Stimulated activated CD8-positive, alpha-beta memory T cell treated with anti-CD3 and anti-CD28 coated beads, Interleukin-4, amount 100 ng/mL, for 4 hours (primary cell): ENCODE results near the gene ENPP5.

Source experiments
- DNase-seq, 2 donors: peaks; one replicate each; pipeline ENCODE4 v3.0.0-alpha.2; 2020; ENCODE audit warnings: low read depth in 2 of 2, low spot score in 1 of 2

The ENPP5 gene

DNA sequence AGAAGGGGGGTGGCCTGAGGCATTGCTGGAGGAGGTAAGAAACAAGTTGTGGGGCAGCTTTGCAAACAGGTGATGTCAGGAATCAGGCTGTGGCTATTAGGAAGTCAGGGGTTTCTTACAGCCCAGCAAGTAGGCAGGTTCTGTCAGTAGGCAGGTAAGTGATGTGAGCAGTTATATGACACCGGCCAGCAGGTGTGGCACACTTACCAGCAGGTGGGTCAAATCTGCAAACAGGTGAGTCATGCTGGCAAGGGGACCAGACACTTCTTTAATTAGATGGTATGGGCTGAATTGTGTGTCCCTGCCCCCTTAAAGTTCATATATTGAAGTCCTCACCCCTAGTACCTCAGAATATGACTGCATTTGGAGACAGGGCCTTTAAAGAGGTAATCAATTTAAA lies 57.4 kb downstream of the ENPP5 start:
- DNase-seq: no peak
